GM13976 (cell line): ENCODE results near the gene ZFYVE9.
A peak's percentile ranks its signal among the peaks of the same experiment; 100 is the strongest.

Experiments
- DNase-seq: peaks from one replicate; pipeline ENCODE4 v3.0.0; 2012; ENCODE audit warnings: low spot score
- in situ Hi-C: fragments of 300-500 bp; cut with MboI; formaldehyde crosslinking; loops from one replicate; pipeline ENCODE4 v1.12.0; 2022; ENCODE audit warnings: low sequenced_read_pairs, mixed read lengths, inconsistent platforms; ENCODE audit not compliant: unreplicated experiment
- TF ChIP-seq, protein P1 (sequence below): IDR thresholded peaks from 2 replicates; pipeline ENCODE4 v1.5.1; 2012; ENCODE audit warnings: borderline replicate concordance, mild to moderate bottlenecking; ENCODE audit not compliant: insufficient read depth; ENCODE audit errors: extremely low read depth, missing control alignments, control extremely low read depth

Gene ZFYVE9

DNA sequence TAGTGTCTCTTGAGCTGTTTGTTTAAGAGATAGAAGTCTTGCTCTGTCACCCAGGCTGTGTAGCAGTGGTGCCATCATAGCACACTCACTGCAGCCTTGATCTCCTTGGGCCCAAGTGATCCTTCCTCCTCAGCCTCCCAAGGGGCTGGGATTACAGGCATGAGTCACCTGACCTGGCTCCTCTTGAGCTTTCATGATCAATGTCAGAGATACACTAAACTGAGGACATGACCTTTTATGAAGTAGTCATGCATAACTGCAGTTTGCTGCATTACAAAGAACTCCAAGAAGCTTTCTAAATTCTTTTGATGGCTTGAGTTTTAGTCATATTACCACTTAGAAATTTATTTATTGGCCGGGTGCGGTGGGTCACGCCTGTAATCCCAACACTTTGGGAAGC lies 146.4 kb downstream of the ZFYVE9 start:
- in situ Hi-C loops, result no loop called here
- TF ChIP-seq, protein P1, sequence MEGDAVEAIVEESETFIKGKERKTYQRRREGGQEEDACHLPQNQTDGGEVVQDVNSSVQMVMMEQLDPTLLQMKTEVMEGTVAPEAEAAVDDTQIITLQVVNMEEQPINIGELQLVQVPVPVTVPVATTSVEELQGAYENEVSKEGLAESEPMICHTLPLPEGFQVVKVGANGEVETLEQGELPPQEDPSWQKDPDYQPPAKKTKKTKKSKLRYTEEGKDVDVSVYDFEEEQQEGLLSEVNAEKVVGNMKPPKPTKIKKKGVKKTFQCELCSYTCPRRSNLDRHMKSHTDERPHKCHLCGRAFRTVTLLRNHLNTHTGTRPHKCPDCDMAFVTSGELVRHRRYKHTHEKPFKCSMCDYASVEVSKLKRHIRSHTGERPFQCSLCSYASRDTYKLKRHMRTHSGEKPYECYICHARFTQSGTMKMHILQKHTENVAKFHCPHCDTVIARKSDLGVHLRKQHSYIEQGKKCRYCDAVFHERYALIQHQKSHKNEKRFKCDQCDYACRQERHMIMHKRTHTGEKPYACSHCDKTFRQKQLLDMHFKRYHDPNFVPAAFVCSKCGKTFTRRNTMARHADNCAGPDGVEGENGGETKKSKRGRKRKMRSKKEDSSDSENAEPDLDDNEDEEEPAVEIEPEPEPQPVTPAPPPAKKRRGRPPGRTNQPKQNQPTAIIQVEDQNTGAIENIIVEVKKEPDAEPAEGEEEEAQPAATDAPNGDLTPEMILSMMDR, result no peak

DNA sequence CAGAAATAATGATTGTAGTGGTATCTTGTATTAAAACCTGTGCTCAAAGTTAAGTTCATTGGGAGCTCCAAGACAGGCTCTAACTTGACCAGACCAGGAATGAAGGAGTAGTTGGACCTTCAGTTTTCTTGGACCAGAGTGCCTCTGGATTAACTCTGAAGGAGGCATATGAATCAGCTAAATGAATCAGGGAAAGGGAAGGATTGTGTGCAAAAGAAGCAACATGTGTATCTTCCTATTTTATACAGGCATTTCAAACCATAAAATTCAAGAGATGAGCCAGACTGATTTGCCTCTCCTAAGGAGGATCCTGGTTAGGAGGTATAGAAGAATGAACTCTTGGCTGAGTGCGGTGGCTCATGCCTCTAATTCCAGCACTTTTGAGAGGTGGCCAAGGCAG lies 152.7 kb downstream of the ZFYVE9 start:
- TF ChIP-seq, protein P1, result no peak
- no peak for DNase-seq
- in situ Hi-C loops, result loop anchor here (10.0 kb wide), 1 partner anchor 160 kb away; no protein-coding TSS in a partner anchor

More for the DNA sequence above, 146.4 kb downstream of the ZFYVE9 start:
- no peak for DNase-seq

DNA sequence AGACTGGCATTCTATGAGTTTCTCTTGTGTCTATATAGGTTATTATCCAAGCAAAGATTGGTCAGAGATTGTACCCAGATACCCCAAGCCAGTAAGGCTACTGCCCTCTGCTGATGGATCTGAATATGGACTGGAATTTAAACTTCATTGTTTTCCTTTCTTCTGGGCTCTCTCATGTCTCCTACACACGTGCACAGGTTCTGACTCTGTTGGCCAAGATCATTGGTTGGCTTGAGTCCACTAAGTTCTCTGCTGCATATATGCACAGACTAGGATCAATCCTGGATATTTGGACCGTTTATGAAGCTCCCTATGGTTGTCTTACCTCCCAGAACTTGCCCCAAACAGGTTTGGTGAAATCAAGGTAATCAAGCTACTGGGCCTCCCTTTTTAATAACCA lies 154.5 kb downstream of the ZFYVE9 start:
- in situ Hi-C loops, result loop anchor here (10.0 kb wide), 1 partner anchor 162 kb away; no protein-coding TSS in a partner anchor
- peak; percentile 73 for DNase-seq
- TF ChIP-seq, protein P1, result peak; percentile 71

DNA sequence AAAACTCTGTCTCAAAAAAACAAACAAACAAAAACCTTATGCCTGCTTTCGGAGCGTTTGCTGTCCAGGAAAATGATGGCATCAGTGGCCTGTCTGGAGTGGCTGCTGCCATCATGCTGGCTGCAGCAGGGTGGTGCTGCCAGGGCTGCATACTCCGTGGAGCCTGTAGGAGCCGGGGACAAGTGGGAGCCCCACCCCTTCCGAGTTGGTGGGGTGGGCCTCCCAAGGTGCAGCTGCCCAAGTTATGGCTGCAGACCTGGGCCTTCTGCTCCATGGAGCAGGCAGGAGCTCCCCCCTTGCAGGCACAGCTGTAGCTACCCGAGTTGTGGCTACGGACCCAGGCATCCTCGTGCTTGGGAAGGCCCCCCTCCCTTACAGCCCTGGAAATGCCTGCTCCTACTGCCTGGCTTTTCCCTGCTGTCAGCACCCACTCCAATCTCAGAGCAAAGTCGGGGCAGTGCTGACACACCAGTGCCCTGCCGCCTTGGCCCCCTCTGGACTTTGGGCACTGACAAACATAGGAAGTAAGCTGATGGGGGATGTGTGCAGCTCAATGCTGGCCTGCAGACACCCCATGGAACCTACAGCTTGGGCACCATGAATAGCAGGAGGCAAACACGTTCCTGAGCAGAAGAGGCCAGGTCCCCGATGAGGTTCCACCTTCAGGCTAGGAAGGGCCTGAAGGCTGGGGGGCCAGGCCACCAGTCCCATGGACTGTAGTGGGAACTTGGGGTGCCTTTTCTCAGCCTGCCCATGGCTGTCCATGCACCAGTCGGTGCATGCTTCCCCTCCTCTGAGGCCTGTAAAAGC lies 163.7 kb downstream of the ZFYVE9 start:
- DNase-seq, result no peak
- in situ Hi-C loops, result no loop called here
- TF ChIP-seq, protein P1, result no peak

DNA sequence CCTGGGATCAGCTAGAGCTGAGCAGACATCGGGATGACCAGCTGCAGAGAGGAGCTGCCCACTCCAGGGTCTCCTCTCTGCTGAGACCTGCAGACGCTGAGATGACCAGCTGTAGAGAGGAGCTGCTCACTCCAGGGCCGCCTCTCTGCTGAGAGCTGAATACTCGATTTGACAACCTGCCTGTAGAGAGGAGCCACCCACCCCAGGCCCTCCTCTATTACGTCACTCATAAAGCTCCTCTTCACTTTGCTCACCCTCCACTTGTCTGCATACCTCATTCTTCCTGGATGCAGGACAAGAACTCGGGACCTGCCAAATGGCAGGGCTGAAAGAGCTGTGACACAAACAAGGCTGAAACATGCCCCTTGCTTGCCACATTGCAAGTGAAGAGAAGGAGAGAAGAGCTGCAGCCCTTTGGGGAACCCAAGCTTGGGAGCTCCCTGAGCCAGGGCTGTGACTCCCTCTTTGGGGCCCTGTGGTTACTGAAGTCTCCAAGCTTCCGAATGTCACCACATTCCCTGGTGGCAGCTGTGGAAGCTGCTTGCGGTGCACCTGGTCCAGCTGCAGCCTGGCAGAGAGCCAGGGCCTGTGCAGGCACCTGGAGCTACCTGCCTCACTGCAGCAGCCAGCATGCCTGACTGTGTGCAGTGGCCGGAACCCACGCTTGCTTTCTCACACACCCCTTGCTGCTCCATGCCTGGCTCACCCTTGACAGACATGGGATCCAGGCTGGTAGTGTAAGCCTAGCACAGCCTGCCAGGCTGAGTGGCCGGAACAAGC lies 164.5 kb downstream of the ZFYVE9 start:
- in situ Hi-C loops, result no loop called here
- no peak for DNase-seq
- TF ChIP-seq, protein P1, result no peak

DNA sequence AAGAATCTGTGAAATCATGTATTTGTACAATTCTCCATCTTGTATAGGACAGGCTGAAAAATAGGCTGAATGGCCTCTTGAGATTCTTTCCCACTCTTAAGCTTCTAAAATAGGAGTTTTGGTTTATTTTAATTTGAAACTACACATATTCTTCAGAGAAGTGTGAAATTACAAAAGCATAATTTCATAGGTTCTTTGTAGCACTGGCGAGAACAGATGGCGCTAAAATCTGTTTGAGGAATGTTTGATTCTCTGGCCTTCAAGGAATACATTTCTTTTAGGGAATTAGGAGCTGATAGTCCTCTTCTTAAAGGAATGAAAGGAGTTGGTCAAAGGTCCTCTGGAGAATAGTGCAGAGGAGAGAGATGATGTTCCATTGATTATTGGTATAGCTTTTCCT lies 179.2 kb downstream of the ZFYVE9 start:
- TF ChIP-seq, protein P1, result no peak
- in situ Hi-C loops, result no loop called here
- DNase-seq, result no peak
